Muscle of back (tissue), 11 donors: ENCODE data around the gene RPUSD2. TPM values are rescaled to one million over a fixed set of nuclear protein-coding genes. Genes with fewer than 3 reads are reported as not detected.

Experiments
- DNase-seq, 3 donors: peaks; one replicate each; pipeline versions ENCODE4 v3.0.0 to v3.0.0-alpha.2; 2013
- polyA plus RNA-seq, 10 donors: library from polyadenylated mRNA; unstranded; fragments of 120-200 nt; gene quantifications; one replicate each; pipeline ENCODE4 v1.2.1, GENCODE V29; 2013; ENCODE audit not compliant: insufficient read length in 10 of 10

The RPUSD2 gene
- polyA plus RNA-seq, 10 donors = 6.2 to 12.0 (median 8.0) TPM

GRCh38 chr15:40613080-40613479 is 44.0 kb downstream of the RPUSD2 start:
- no peak for DNase-seq

GRCh38 chr15:40618023-40618422 is 48.9 kb downstream of the RPUSD2 start:
- DNase-seq = no peak

GRCh38 chr15:40618906-40619305 is 49.8 kb downstream of the RPUSD2 start:
- DNase-seq = no peak

- no peak for DNase-seq
Measured at GRCh38 chr15:40623361-40623760, 54.3 kb downstream of the RPUSD2 start.

Other genes with a start within 250 kb of the RPUSD2 start
- gene INAFM2, start 245.6 kb upstream of the RPUSD2 start, polyA plus RNA-seq = 10 to 100 TPM; 11.4 to 18.1 (median 12.4) TPM
- gene CCDC9B, start 228.4 kb upstream of the RPUSD2 start, polyA plus RNA-seq = 10 to 100 TPM in 9 of 10 donors, 1 to 10 TPM in 1; 6.2 to 18.6 (median 13.0) TPM
- gene PHGR1, start 218.3 kb upstream of the RPUSD2 start, polyA plus RNA-seq = under 1 TPM in 1 of 10 donors, not detected in 9; 0.39 TPM
- gene DISP2, start 211.1 kb upstream of the RPUSD2 start, polyA plus RNA-seq = 1 to 10 TPM in 6 of 10 donors, under 1 TPM in 4; 0.25 to 3.9 (median 1.5) TPM
- gene KNSTRN, start 186.6 kb upstream of the RPUSD2 start, polyA plus RNA-seq = 10 to 100 TPM; 15.5 to 26.2 (median 21.7) TPM
- gene IVD, start 163.5 kb upstream of the RPUSD2 start, polyA plus RNA-seq = 10 to 100 TPM; 37.2 to 63.6 (median 51.9) TPM
- gene BAHD1, start 128.3 kb upstream of the RPUSD2 start, polyA plus RNA-seq = 10 to 100 TPM; 15.9 to 22.7 (median 18.2) TPM
- 10 to 100 TPM; 30.4 to 49.4 (median 36.8) TPM for gene CHST14, start 98.3 kb upstream of the RPUSD2 start, polyA plus RNA-seq
- gene CCDC32, start 4.3 kb upstream of the RPUSD2 start, polyA plus RNA-seq = 10 to 100 TPM; 13.1 to 27.8 (median 17.7) TPM
- gene KNL1, start 24.9 kb downstream of the RPUSD2 start, polyA plus RNA-seq = 10 to 100 TPM in 7 of 10 donors, 1 to 10 TPM in 3; 6.8 to 16.6 (median 12.1) TPM
- 10 to 100 TPM in 2 of 10 donors, 1 to 10 TPM in 8; 6.4 to 16.4 (median 8.8) TPM for gene RAD51, start 125.9 kb downstream of the RPUSD2 start, polyA plus RNA-seq
- 10 to 100 TPM; 17.4 to 26.7 (median 22.2) TPM for gene RMDN3, start 186.0 kb downstream of the RPUSD2 start, polyA plus RNA-seq
- gene GCHFR, start 194.8 kb downstream of the RPUSD2 start, polyA plus RNA-seq = 1 to 10 TPM; 1.3 to 7.9 (median 4.7) TPM
- gene C15orf62, start 200.7 kb downstream of the RPUSD2 start, polyA plus RNA-seq = 1 to 10 TPM in 6 of 10 donors, under 1 TPM in 4; 0.68 to 2.4 (median 1.3) TPM
- gene ZFYVE19, start 237.8 kb downstream of the RPUSD2 start, polyA plus RNA-seq = 10 to 100 TPM; 13.6 to 21.1 (median 18.1) TPM
- gene DNAJC17, start 238.2 kb downstream of the RPUSD2 start, polyA plus RNA-seq = 10 to 100 TPM; 19.4 to 29.1 (median 23.7) TPM